Gastroesophageal sphincter (tissue), 4 donors: ENCODE measurements around the gene SLMAP. TPM values are rescaled to one million over a fixed set of nuclear protein-coding genes. Genes with fewer than 3 reads are reported as not detected.

Experiments used
- ATAC-seq: fragments of 150-250 bp; one replicate; pipeline ENCODE4 v1.9.1; 2016; ENCODE audit warnings: mild to moderate bottlenecking, moderate library complexity
- H3K27ac ChIP-seq, 4 donors: fragments of 200-600 bp; sonication (generic) in 3 of 4; 1 replicate in 3 of 4; 2 replicates in 1 of 4; pipeline ENCODE4 v1.5.1; 2016 to 2019
- H3K27me3 ChIP-seq: fragments of 200-600 bp; sonication (generic); one replicate; pipeline ENCODE4 v1.5.1; 2019
- H3K36me3 ChIP-seq, 2 donors: fragments of 200-600 bp; sonication (generic); one replicate each; pipeline ENCODE4 v1.5.1; 2019; ENCODE audit warnings: control low read depth in 1 of 2
- H3K4me1 ChIP-seq, 3 donors: fragments of 200-600 bp; sonication (generic); 1 replicate in 2 of 3; 2 replicates in 1 of 3; pipeline ENCODE4 v1.5.1; 2016 to 2019; ENCODE audit warnings: control low read depth in 2 of 3
- H3K4me3 ChIP-seq, 2 donors: fragments of 200-600 bp; sonication (generic); one replicate each; pipeline ENCODE4 v1.5.1; 2019; ENCODE audit warnings: mild to moderate bottlenecking in 1 of 2, moderate library complexity in 1 of 2
- H3K9me3 ChIP-seq, 3 donors: fragments of 200-600 bp; sonication (generic); one replicate each; pipeline ENCODE4 v1.5.1; 2017 to 2019; ENCODE audit warnings: control low read depth in 2 of 3
- CTCF ChIP-seq, 4 experiments: fragments of 200-600 bp in 2 of 4; fragments of 450-650 bp in 2 of 4; sonication (generic) in 1 of 4; IDR thresholded peaks; one replicate each; pipeline ENCODE4 v1.5.1; 2017 to 2019; ENCODE audit warnings: antibody characterized with exemption in 4 of 4, mild to moderate bottlenecking in 2 of 4, moderate library complexity in 2 of 4
- EP300 ChIP-seq: sonication (generic); formaldehyde crosslinking; IDR thresholded peaks from one replicate; pipeline ENCODE4 v1.6.1; 2017; ENCODE audit warnings: antibody characterized with exemption, mild to moderate bottlenecking
- POLR2A ChIP-seq, 2 donors: fragments of 450-650 bp; IDR thresholded peaks; one replicate each; pipeline ENCODE4 v1.6.1; 2017; ENCODE audit warnings: antibody characterized with exemption in 2 of 2, mild to moderate bottlenecking in 2 of 2, moderate library complexity in 1 of 2
- POLR2AphosphoS5 ChIP-seq: sonication (generic); formaldehyde crosslinking; IDR thresholded peaks from one replicate; pipeline ENCODE4 v1.6.1; 2017; ENCODE audit warnings: antibody characterized with exemption
- WGBS, 2 donors: methylation state at CpG; one replicate each; pipeline ENCODE4 v1.1.5; 2018; ENCODE audit warnings: low coverage in 1 of 2; 5-methylcytosine and 5-hydroxymethylcytosine counted together
- total RNA-seq, 4 donors: library from RNA; depleted of rRNA; stranded (reverse); fragments of >200 nt; gene quantifications; one replicate each; pipeline ENCODE4 v1.1.0, GENCODE V29; 2016

Gene SLMAP
- total RNA-seq, 4 donors from 2014 or later: 462 to 594 (median 531) TPM

GRCh38 chr3:57815036-57815435 is 58.9 kb downstream of the SLMAP start:
- H3K27me3 ChIP-seq: no peaks in the 10 kb centered on the region
- H3K9me3 ChIP-seq: no peaks in the 10 kb centered on the region
- TF ChIP-seq CTCF (IDR thresholded peaks at IDR 0.05) (no peak), EP300 (no peak), POLR2A (IDR thresholded peaks at IDR 0.05) (no peak), POLR2AphosphoS5 (no peak)
- peaks cover 0 to 19% (median 3%) of the 10 kb centered on the region in 3 donors for H3K4me1 ChIP-seq
- 87 to 100% methylated on average over 4 to 6 of the region's 6 CpGs for WGBS, 2 donors
- H3K27ac ChIP-seq: no peak overlapping the region
- H3K4me3 ChIP-seq: no peak overlapping the region
- no peaks in the 10 kb centered on the region for H3K36me3 ChIP-seq
- ATAC-seq: no peak

- Histone ChIP-seq H3K4me1 (peaks cover 0 to 20% (median 3%) of the 10 kb centered on the region in 3 donors), H3K9me3 (no peaks in the 10 kb centered on the region), H3K4me3 (no peak overlapping the region), H3K27me3 (no peaks in the 10 kb centered on the region), H3K36me3 (no peaks in the 10 kb centered on the region), H3K27ac (no peak overlapping the region)
- no peak for ATAC-seq
- TF ChIP-seq POLR2A (IDR thresholded peaks at IDR 0.05): no peak
- no peak for TF ChIP-seq EP300
- no peak for TF ChIP-seq POLR2AphosphoS5
- no peak for TF ChIP-seq CTCF (IDR thresholded peaks at IDR 0.05)
Observed at GRCh38 chr3:57816471-57817095, 60.5 kb downstream of the SLMAP start.

- H3K4me3 ChIP-seq: no peak overlapping the region
- peaks cover 3 to 34% (median 3%) of the 10 kb centered on the region in 3 donors for H3K4me1 ChIP-seq
- H3K9me3 ChIP-seq: no peaks in the 10 kb centered on the region
- no peaks in the 10 kb centered on the region for H3K27me3 ChIP-seq
- TF ChIP-seq POLR2AphosphoS5: no peak
- TF ChIP-seq CTCF (IDR thresholded peaks at IDR 0.05): no peak
- TF ChIP-seq EP300: no peak
- no peak for TF ChIP-seq POLR2A (IDR thresholded peaks at IDR 0.05)
- no peak for ATAC-seq
- no peak overlapping the region for H3K27ac ChIP-seq
- H3K36me3 ChIP-seq: no peaks in the 10 kb centered on the region
Observed at GRCh38 chr3:57818772-57819171, 62.7 kb downstream of the SLMAP start.

GRCh38 chr3:57820479-57820878 is 64.4 kb downstream of the SLMAP start:
- Histone ChIP-seq H3K4me1 (peaks cover 3 to 43% (median 3%) of the 10 kb centered on the region in 3 donors), H3K27me3 (no peaks in the 10 kb centered on the region), H3K27ac (no peak overlapping the region), H3K4me3 (no peak overlapping the region), H3K9me3 (no peaks in the 10 kb centered on the region), H3K36me3 (no peaks in the 10 kb centered on the region)
- ATAC-seq: no peak
- TF ChIP-seq POLR2AphosphoS5 (no peak), EP300 (no peak), POLR2A (IDR thresholded peaks at IDR 0.05) (no peak)
- 82 to 92% methylated on average over 6 of the region's 6 CpGs for WGBS, 2 donors

GRCh38 chr3:57821765-57822164 is 65.7 kb downstream of the SLMAP start:
- H3K27ac ChIP-seq: no peak overlapping the region
- no peak for ATAC-seq
- H3K9me3 ChIP-seq: no peaks in the 10 kb centered on the region
- H3K36me3 ChIP-seq: no peaks in the 10 kb centered on the region
- H3K4me1 ChIP-seq: peaks cover 0 to 56% (median 3%) of the 10 kb centered on the region in 3 donors
- H3K27me3 ChIP-seq: no peaks in the 10 kb centered on the region
- H3K4me3 ChIP-seq: no peak overlapping the region
- TF ChIP-seq POLR2A (IDR thresholded peaks at IDR 0.05) (no peak), POLR2AphosphoS5 (no peak)

- Histone ChIP-seq H3K4me1 (peaks cover 0 to 60% (median 3%) of the 10 kb centered on the region in 3 donors), H3K36me3 (no peaks in the 10 kb centered on the region), H3K9me3 (no peaks in the 10 kb centered on the region), H3K27ac (no peak overlapping the region), H3K4me3 (no peak overlapping the region), H3K27me3 (no peaks in the 10 kb centered on the region)
- TF ChIP-seq EP300: no peak
- TF ChIP-seq POLR2AphosphoS5: no peak
- TF ChIP-seq CTCF (IDR thresholded peaks at IDR 0.05): no peak
- no peak for TF ChIP-seq POLR2A (IDR thresholded peaks at IDR 0.05)
- no peak for ATAC-seq
Observed at GRCh38 chr3:57822686-57823085, 66.6 kb downstream of the SLMAP start.
